WTC11 (cell line): ENCODE results near the gene CABCOCO1.

Source experiments
- ATF1 ChIP-seq: sonication (generic); formaldehyde crosslinking; IDR thresholded peaks from 2 replicates; pipeline ENCODE4 v1.8.1; 2023; ENCODE audit warnings: mild to moderate bottlenecking, moderate library complexity, missing genetic modification reagents
- CTCF ChIP-seq: fragments of 200-600 bp; IDR thresholded peaks from 2 replicates; pipeline ENCODE4 v1.8.0; 2022; ENCODE audit warnings: antibody characterized with exemption
- E2F1 ChIP-seq: sonication (generic); formaldehyde crosslinking; IDR thresholded peaks from 2 replicates; pipeline ENCODE4 v1.8.0; 2022; ENCODE audit warnings: mild to moderate bottlenecking, missing genetic modification reagents
- ETV6 ChIP-seq: sonication (generic); formaldehyde crosslinking; IDR thresholded peaks from 2 replicates; pipeline ENCODE4 v1.8.1; 2022; ENCODE audit warnings: mild to moderate bottlenecking, missing genetic modification reagents
- FOXP1 ChIP-seq: sonication (generic); formaldehyde crosslinking; IDR thresholded peaks from 2 replicates; pipeline ENCODE4 v1.8.0; 2022; ENCODE audit warnings: missing genetic modification reagents, mild to moderate bottlenecking, moderate library complexity, borderline replicate concordance
- IRF1 ChIP-seq: sonication (generic); formaldehyde crosslinking; IDR thresholded peaks from 2 replicates; pipeline ENCODE4 v1.8.0; 2023; ENCODE audit warnings: missing genetic modification reagents
- MAX ChIP-seq: sonication (generic); formaldehyde crosslinking; IDR thresholded peaks from 2 replicates; pipeline ENCODE4 v1.8.0; 2022; ENCODE audit warnings: mild to moderate bottlenecking, missing genetic modification reagents
- SP1 ChIP-seq: sonication (generic); formaldehyde crosslinking; conservative IDR thresholded peaks from 2 replicates; pipeline ENCODE4 v1.8.1; 2022; ENCODE audit warnings: missing genetic modification reagents
- TEAD4 ChIP-seq: sonication (generic); formaldehyde crosslinking; IDR thresholded peaks from 2 replicates; pipeline ENCODE4 v1.8.0; 2022; ENCODE audit warnings: mild to moderate bottlenecking, missing genetic modification reagents
- USF2 ChIP-seq: sonication (generic); formaldehyde crosslinking; IDR thresholded peaks from 2 replicates; pipeline ENCODE4 v1.8.1; 2023; ENCODE audit warnings: mild to moderate bottlenecking, missing genetic modification reagents, moderate library complexity
- ZNF671 ChIP-seq: fragments of 250-450 bp; sonication (Bioruptor Pico); IDR thresholded peaks from 2 replicates; pipeline ENCODE4 v1.8.0; 2021; ENCODE audit warnings: mild to moderate bottlenecking

- TF ChIP-seq ZNF671 (CRISPR knock-in tag) (no peak), SP1 (no peak), CTCF (no peak), MAX (CRISPR knock-in tag) (no peak), E2F1 (CRISPR knock-in tag) (no peak), IRF1 (CRISPR knock-in tag) (no peak), FOXP1 (CRISPR knock-in tag) (no peak), USF2 (CRISPR knock-in tag) (no peak), ETV6 (CRISPR knock-in tag) (no peak), TEAD4 (no peak), ATF1 (CRISPR knock-in tag) (no peak)
Measured at GRCh38 chr10:61759751-61760150, 97.0 kb downstream of the CABCOCO1 start.
